Activated B cell treated with CpG ODN at 0.5 μM for 24 hours (primary cell): ENCODE data around the gene RICTOR. TPM values are rescaled to one million over a fixed set of nuclear protein-coding genes. Genes with fewer than 3 reads are reported as not detected.

ENCODE experiments used
- ATAC-seq: fragments of 200-7000 bp; cut with Tn5 transposase; one replicate; pipeline ENCODE4 v1.10.0; 2021; ENCODE audit warnings: low read depth, mild to moderate bottlenecking, moderate library complexity
- CTCF ChIA-PET: fragments of 350-600 bp; sonication (Branson Sonifier 250); formaldehyde crosslinking; loops from one replicate; lab custom pipeline; 2021; ENCODE audit warnings: antibody characterized with exemption; lab: Charles Lee
- POLR2A ChIA-PET: fragments of 350-600 bp; sonication (Branson Sonifier 250); formaldehyde crosslinking; loops from one replicate; lab custom pipeline; 2021; ENCODE audit warnings: antibody characterized with exemption; lab: Charles Lee
- DNase-seq: peaks from one replicate; pipeline ENCODE4 v3.0.0; 2022
- H3K27ac Mint-ChIP-seq: one replicate; pipeline ENCODE4 v1.8.0; 2020; ENCODE audit warnings: mixed read lengths
- H3K27me3 Mint-ChIP-seq: one replicate; pipeline ENCODE4 v1.8.0; 2021; ENCODE audit warnings: mixed read lengths
- H3K36me3 Mint-ChIP-seq: one replicate; pipeline ENCODE4 v1.8.0; 2021; ENCODE audit warnings: low read depth, mixed read lengths
- H3K4me1 Mint-ChIP-seq: one replicate; pipeline ENCODE4 v1.8.0; 2021; ENCODE audit warnings: mixed read lengths
- H3K4me3 Mint-ChIP-seq: one replicate; pipeline ENCODE4 v1.8.0; 2020; ENCODE audit warnings: mild to moderate bottlenecking, mixed read lengths
- H3K9me3 Mint-ChIP-seq: one replicate; pipeline ENCODE4 v1.8.0; 2020; ENCODE audit warnings: mixed read lengths
- intact Hi-C: fragments of 100-400 bp; cut with micrococcal nuclease; formaldehyde crosslinking; loops from one replicate; pipeline ENCODE4 v1.15.1; 2024
- total RNA-seq: library from RNA; stranded (reverse); gene quantifications from 2 replicates; pipeline ENCODE4 v1.2.3, GENCODE V29; 2022
- TF ChIP-seq, protein P1 (sequence below): fragments of 200-600 bp; IDR thresholded peaks from one replicate; pipeline ENCODE4 v1.8.0; 2022; ENCODE audit warnings: antibody characterized with exemption, mild to moderate bottlenecking

RICTOR gene
- total RNA-seq, 1 donor from 2014 or later, result 51.8 TPM

DNA sequence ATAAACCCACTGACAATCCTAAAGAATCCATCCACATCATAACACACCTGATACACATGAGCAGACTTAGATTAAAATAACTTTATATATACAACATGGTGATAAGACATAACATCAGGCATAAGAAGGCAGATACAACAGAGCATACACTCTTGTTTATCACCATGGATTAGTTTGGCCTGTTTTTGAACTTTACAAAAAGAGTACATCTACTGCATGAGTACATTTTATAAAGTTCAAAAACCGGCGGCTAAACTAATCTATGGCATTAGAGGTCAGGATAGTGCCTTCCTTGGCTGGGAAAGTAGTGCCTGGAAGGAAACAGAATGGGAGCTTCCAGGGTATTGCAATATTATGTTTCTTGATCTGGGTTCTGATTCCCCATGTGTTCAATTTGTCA, 15.1 kb downstream of the RICTOR start:
- DNase-seq, result no peak
- intact Hi-C loops, result loop anchor here (2.0 kb wide), 1 partner anchor 14 kb away; no protein-coding TSS in a partner anchor
- TF ChIP-seq, protein P1, sequence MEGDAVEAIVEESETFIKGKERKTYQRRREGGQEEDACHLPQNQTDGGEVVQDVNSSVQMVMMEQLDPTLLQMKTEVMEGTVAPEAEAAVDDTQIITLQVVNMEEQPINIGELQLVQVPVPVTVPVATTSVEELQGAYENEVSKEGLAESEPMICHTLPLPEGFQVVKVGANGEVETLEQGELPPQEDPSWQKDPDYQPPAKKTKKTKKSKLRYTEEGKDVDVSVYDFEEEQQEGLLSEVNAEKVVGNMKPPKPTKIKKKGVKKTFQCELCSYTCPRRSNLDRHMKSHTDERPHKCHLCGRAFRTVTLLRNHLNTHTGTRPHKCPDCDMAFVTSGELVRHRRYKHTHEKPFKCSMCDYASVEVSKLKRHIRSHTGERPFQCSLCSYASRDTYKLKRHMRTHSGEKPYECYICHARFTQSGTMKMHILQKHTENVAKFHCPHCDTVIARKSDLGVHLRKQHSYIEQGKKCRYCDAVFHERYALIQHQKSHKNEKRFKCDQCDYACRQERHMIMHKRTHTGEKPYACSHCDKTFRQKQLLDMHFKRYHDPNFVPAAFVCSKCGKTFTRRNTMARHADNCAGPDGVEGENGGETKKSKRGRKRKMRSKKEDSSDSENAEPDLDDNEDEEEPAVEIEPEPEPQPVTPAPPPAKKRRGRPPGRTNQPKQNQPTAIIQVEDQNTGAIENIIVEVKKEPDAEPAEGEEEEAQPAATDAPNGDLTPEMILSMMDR, result no peak
- ATAC-seq, result no peak
- CTCF ChIA-PET, result no interaction called here
- Mint-ChIP-seq H3K27ac (peak overlapping the region; percentile 30), H3K4me1 (peaks cover 55% of the 10 kb centered on the region), H3K9me3 (no peaks in the 10 kb centered on the region), H3K27me3 (no peaks in the 10 kb centered on the region), H3K4me3 (no peak overlapping the region), H3K36me3 (peaks cover 16% of the 10 kb centered on the region)
- POLR2A ChIA-PET, result no interaction called here

DNA sequence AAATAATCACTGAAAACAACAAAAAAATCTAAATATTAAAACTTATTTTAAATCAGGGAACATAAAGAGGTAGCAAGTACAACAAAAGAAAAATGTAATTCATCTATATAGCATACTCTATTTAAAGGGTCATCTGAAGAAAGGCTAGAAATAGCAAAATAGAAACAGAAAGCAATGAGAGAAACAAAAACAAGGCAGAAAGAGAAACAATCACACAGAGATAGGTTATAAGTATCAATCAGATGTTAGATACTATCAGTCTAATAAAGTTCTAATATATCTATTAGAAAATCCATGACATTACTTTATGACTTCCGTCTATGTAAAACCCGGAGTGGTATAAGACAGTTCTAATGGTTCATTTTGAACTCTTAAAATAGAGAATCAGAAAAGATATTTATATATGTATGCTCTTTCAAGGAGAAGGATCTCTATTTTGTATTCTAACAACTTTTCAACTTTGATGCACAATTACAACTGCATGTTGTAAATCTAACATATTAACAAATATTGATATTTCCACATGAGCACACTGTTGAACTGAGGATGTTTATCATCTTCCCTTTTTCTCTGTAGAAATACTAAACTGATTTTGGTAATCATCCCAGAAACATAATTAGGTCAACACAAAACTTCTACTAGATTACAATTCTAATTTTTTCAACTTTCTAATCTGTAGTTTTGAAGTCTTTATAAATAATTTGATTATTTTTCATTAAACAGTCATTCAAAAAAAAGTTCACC, 15.8 kb downstream of the RICTOR start:
- DNase-seq, result no peak

DNA sequence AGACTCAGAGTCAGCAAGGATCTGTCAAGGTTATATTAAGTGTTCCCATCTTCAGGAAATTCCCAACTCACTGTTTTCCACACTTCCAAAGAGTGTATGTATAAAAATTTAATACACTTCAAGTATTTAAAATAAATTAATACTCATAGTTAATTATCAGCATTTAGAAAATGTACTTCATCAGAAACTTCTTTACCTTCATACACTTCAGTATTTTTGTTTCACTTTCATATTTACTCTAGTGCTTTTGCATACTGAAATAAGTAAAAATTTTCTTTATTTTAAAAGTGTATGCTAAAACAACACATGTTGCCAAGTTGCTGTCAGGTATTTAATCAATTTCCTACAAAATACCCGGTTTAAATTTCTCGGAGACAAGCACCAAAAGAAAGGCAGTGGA, 16.5 kb downstream of the RICTOR start:
- DNase-seq (no peak), ATAC-seq (no peak)
- CTCF ChIA-PET, result no interaction called here
- Mint-ChIP-seq H3K9me3 (no peaks in the 10 kb centered on the region), H3K4me3 (peak overlapping the region; percentile 36), H3K4me1 (peaks cover 50% of the 10 kb centered on the region), H3K27ac (no peak overlapping the region), H3K36me3 (peaks cover 12% of the 10 kb centered on the region), H3K27me3 (no peaks in the 10 kb centered on the region)
- TF ChIP-seq, protein P1, result no peak
- intact Hi-C loops, result loop anchor here (1.0 to 2.0 kb wide), 2 partner anchors 13 to 17 kb away; partner anchors contain the start of gene RICTOR
- POLR2A ChIA-PET, result no interaction called here

More for the DNA sequence above, 15.8 kb downstream of the RICTOR start:
- no peaks in the 10 kb centered on the region for H3K9me3 Mint-ChIP-seq
- peaks cover 53% of the 10 kb centered on the region for H3K4me1 Mint-ChIP-seq
- TF ChIP-seq, protein P1, result no peak
- intact Hi-C loops, result loop anchor here (1.0 to 2.0 kb wide), 2 partner anchors 14 to 16 kb away; partner anchors contain the start of gene RICTOR
- H3K27me3 Mint-ChIP-seq, result no peaks in the 10 kb centered on the region
- ChIA-PET POLR2A (no interaction called here), CTCF (no interaction called here)
- ATAC-seq, result peak; percentile 28
- H3K4me3 Mint-ChIP-seq, result peak overlapping the region; percentile 36
- H3K36me3 Mint-ChIP-seq, result peaks cover 16% of the 10 kb centered on the region
- peak overlapping the region; percentile 30 for H3K27ac Mint-ChIP-seq

DNA sequence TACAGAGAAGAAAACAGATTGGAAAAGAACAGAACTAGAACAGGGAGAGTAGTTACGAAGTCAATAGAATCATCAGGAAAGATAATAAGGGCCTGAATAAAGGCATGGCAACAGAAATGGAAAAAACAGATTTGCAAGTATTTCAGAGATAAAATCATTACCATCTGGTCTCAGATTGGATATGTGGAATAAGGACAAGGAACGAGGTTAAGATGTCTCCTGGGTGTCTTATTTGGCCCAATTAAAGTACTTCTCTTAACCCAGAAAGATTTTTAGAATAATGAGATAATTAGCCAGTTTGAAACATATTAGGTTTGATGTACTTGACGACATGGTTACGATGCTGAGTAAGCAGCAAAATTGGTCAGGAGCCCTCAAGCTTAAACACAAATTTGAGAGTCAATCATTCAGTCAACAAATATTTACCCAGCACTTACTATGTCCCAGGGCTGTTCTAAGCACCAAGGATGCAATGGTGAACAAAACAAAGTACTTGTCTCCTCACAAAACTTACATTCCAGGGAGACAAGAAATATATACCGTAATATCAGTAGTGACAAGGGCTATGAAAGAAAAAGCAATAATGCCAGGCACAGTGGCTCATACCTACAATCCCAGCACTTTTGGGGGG, 18.3 kb downstream of the RICTOR start:
- Mint-ChIP-seq H3K4me1 (peaks cover 45% of the 10 kb centered on the region), H3K36me3 (peaks cover 9% of the 10 kb centered on the region), H3K9me3 (no peaks in the 10 kb centered on the region), H3K4me3 (no peak overlapping the region), H3K27me3 (no peaks in the 10 kb centered on the region), H3K27ac (no peak overlapping the region)
- DNase-seq (no peak), ATAC-seq (no peak)
- POLR2A ChIA-PET, result no interaction called here
- intact Hi-C loops, result no loop called here
- CTCF ChIA-PET, result no interaction called here
- TF ChIP-seq, protein P1, result no peak
